ENCODE results near the gene ICA1.
"Not testable (repeated sequence)": the region's sequence is repeated elsewhere in the genome, so short reads cannot be mapped to it uniquely, and the experiment has no call there.

Gene ICA1

GRCh38 chr7:8254667-8255066 lies 7.3 kb downstream of the ICA1 start:
- peak; percentile 22 for DNase-seq (ENCODE audit: low read depth)
- TF ChIP-seq, protein P1, sequence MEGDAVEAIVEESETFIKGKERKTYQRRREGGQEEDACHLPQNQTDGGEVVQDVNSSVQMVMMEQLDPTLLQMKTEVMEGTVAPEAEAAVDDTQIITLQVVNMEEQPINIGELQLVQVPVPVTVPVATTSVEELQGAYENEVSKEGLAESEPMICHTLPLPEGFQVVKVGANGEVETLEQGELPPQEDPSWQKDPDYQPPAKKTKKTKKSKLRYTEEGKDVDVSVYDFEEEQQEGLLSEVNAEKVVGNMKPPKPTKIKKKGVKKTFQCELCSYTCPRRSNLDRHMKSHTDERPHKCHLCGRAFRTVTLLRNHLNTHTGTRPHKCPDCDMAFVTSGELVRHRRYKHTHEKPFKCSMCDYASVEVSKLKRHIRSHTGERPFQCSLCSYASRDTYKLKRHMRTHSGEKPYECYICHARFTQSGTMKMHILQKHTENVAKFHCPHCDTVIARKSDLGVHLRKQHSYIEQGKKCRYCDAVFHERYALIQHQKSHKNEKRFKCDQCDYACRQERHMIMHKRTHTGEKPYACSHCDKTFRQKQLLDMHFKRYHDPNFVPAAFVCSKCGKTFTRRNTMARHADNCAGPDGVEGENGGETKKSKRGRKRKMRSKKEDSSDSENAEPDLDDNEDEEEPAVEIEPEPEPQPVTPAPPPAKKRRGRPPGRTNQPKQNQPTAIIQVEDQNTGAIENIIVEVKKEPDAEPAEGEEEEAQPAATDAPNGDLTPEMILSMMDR (IDR thresholded peaks at IDR 0.05; ENCODE audit: insufficient read depth, low read depth, low read length, missing control alignments), result no peak
- no peak overlapping the region for H3K4me3 ChIP-seq (ENCODE audit: low read length)

GRCh38 chr7:8254215-8254614 lies 7.8 kb downstream of the ICA1 start:
- TF ChIP-seq, protein P1 (IDR thresholded peaks at IDR 0.05; ENCODE audit: insufficient read depth, low read depth, low read length, missing control alignments), result no peak
- no peak overlapping the region for H3K4me3 ChIP-seq (ENCODE audit: low read length)
- DNase-seq (ENCODE audit: low read depth), result no peak

- H3K4me3 ChIP-seq (ENCODE audit: low read length), result no peak overlapping the region
- peak; percentile 21 for DNase-seq (ENCODE audit: low read depth)
- TF ChIP-seq, protein P1 (IDR thresholded peaks at IDR 0.05; ENCODE audit: insufficient read depth, low read depth, low read length, missing control alignments), result no peak
These were observed 10.8 kb downstream of the ICA1 start for GRCh38 chr7:8251195-8251594.

GRCh38 chr7:8250547-8250946 lies 11.4 kb downstream of the ICA1 start:
- no peak overlapping the region for H3K4me3 ChIP-seq (ENCODE audit: low read length)
- no peak for DNase-seq (ENCODE audit: low read depth)
- TF ChIP-seq, protein P1 (IDR thresholded peaks at IDR 0.05; ENCODE audit: insufficient read depth, low read depth, low read length, missing control alignments), result no peak

DNA sequence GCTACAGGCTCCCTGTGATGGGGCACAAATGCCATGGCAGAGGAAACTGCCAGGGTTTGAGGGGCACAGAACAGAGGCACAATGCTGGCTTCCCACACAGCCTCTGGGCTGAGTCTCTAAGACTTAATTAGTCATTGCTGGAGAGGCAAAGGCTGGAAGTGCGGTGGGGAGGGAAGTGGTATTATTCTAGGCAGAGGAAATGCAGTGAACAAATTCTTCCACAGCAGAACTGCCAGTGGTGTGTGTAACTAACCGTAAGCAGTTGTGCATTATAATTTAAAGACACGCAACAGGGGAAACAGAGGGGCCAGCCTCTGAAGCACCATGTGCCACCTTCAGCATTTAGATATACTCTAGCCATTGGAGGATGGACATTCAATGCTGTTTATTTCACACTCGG lies 12.8 kb downstream of the ICA1 start:
- H3K4me3 ChIP-seq (ENCODE audit: low read length), result no peak overlapping the region
- no peak for DNase-seq (ENCODE audit: low read depth)
- TF ChIP-seq, protein P1 (IDR thresholded peaks at IDR 0.05; ENCODE audit: insufficient read depth, low read depth, low read length, missing control alignments), result no peak

DNA sequence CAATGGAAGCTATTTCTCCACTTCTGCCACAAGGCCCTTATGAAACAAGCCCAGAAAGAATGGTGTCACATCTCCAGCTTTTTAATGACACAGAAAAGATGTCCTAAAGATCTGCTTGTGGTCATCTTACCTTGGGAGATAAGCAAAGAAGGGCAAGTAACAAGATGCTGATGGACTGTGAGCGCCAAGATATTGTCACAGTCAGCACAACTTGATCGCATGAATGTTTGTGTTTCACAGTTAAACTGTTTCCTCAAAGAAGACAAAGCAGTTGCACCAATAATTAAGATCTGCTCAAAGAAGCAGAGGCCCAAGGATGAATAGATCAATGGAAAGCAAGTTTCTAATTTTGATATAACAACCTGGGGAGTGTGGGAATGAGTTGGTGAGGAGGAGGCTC lies 15.9 kb downstream of the ICA1 start:
- no peak for DNase-seq (ENCODE audit: low read depth)
- TF ChIP-seq, protein P1 (IDR thresholded peaks at IDR 0.05; ENCODE audit: insufficient read depth, low read depth, low read length, missing control alignments), result no peak

GRCh38 chr7:8245032-8245431 lies 16.9 kb downstream of the ICA1 start:
- not testable (repeated sequence) for H3K4me3 ChIP-seq (ENCODE audit: low read length); DNase-seq (ENCODE audit: low read depth)

More for the DNA sequence above, 15.9 kb downstream of the ICA1 start:
- no peak overlapping the region for H3K4me3 ChIP-seq (ENCODE audit: low read length)

- not testable (repeated sequence) for DNase-seq (ENCODE audit: low read depth); H3K4me3 ChIP-seq (ENCODE audit: low read length)
These were observed 18.9 kb downstream of the ICA1 start for GRCh38 chr7:8243059-8243458.

- DNase-seq (ENCODE audit: low read depth); H3K4me3 ChIP-seq (ENCODE audit: low read length): not testable (repeated sequence)
These were observed 22.1 kb downstream of the ICA1 start for GRCh38 chr7:8239702-8240362.

All from epithelial cell of esophagus (primary cell).